ENCODE results near the gene ADGRL3.

- no peak for TF ChIP-seq CTCF (conservative IDR thresholded peaks at IDR 0.05; ENCODE audit: low read length)
- TF ChIP-seq EZH2phosphoT487 (IDR thresholded peaks at IDR 0.05; ENCODE audit: borderline replicate concordance, low read depth, low read length) = no peak
Measured at GRCh38 chr4:61312526-61312925, 112.4 kb downstream of the ADGRL3 start.

Measured in OCI-LY7 (cell line).